ENCODE measurements around the gene MEOX2.

Gene MEOX2

GRCh38 chr7:15682751-15683245 lies 3.7 kb downstream of the MEOX2 start:
- Histone ChIP-seq H2AFZ (ENCODE audit: low read length) (no peak overlapping the region), H4K20me1 (ENCODE audit: insufficient read depth, low read length, poor library complexity, severe bottlenecking) (no peaks in the 10 kb centered on the region), H3K4me2 (ENCODE audit: low read depth, low read length, poor library complexity, severe bottlenecking) (no peak overlapping the region), H3K9ac (ENCODE audit: low read depth, low read length, poor library complexity, severe bottlenecking) (no peak overlapping the region), H3K9me2 (replicated peaks; ENCODE audit: low read depth, low read length) (no peaks in the 10 kb centered on the region), H3K36me3 (ENCODE audit: insufficient read depth, low read length) (no peaks in the 10 kb centered on the region), H3K4me3 (ENCODE audit: low read length, poor library complexity, severe bottlenecking) (no peak overlapping the region), H3K79me2 (ENCODE audit: insufficient read depth, low read length) (no peaks in the 10 kb centered on the region), H3F3A (ENCODE audit: low read depth) (no peaks in the 10 kb centered on the region), H3K9me3 (ENCODE audit: insufficient read depth, low read depth, low read length) (no peaks in the 10 kb centered on the region), H3K27me3 (ENCODE audit: insufficient read depth, low read length, poor library complexity, severe bottlenecking) (no peaks in the 10 kb centered on the region), H3K4me1 (ENCODE audit: insufficient read depth, low read length, poor library complexity, severe bottlenecking) (no peaks in the 10 kb centered on the region)
- TF ChIP-seq EZH2phosphoT487 (IDR thresholded peaks at IDR 0.05; ENCODE audit: borderline replicate concordance) = no peak
- TF ChIP-seq CTCF (conservative IDR thresholded peaks at IDR 0.05; ENCODE audit: low read length) = no peak

- Histone ChIP-seq H2AFZ (ENCODE audit: low read length) (no peak overlapping the region), H3K9ac (ENCODE audit: low read depth, low read length, poor library complexity, severe bottlenecking) (no peak overlapping the region), H3K4me3 (ENCODE audit: low read length, poor library complexity, severe bottlenecking) (no peak overlapping the region), H4K20me1 (ENCODE audit: insufficient read depth, low read length, poor library complexity, severe bottlenecking) (no peaks in the 10 kb centered on the region), H3K4me2 (ENCODE audit: low read depth, low read length, poor library complexity, severe bottlenecking) (no peak overlapping the region), H3K27me3 (ENCODE audit: insufficient read depth, low read length, poor library complexity, severe bottlenecking) (no peaks in the 10 kb centered on the region), H3F3A (ENCODE audit: low read depth) (no peaks in the 10 kb centered on the region), H3K4me1 (ENCODE audit: insufficient read depth, low read length, poor library complexity, severe bottlenecking) (no peaks in the 10 kb centered on the region), H3K9me3 (ENCODE audit: insufficient read depth, low read depth, low read length) (no peaks in the 10 kb centered on the region), H3K36me3 (ENCODE audit: insufficient read depth, low read length) (no peaks in the 10 kb centered on the region), H3K79me2 (ENCODE audit: insufficient read depth, low read length) (no peaks in the 10 kb centered on the region), H3K9me2 (replicated peaks; ENCODE audit: low read depth, low read length) (no peaks in the 10 kb centered on the region)
- TF ChIP-seq EZH2phosphoT487 (IDR thresholded peaks at IDR 0.05; ENCODE audit: borderline replicate concordance) (no peak), CTCF (conservative IDR thresholded peaks at IDR 0.05; ENCODE audit: low read length) (no peak)
These were observed 4.4 kb downstream of the MEOX2 start for GRCh38 chr7:15682111-15682510.

GRCh38 chr7:15681631-15682030 lies 4.9 kb downstream of the MEOX2 start:
- no peaks in the 10 kb centered on the region for H3K9me2 ChIP-seq (replicated peaks; ENCODE audit: low read depth, low read length)
- H3K9me3 ChIP-seq (ENCODE audit: insufficient read depth, low read depth, low read length) = no peaks in the 10 kb centered on the region
- H4K20me1 ChIP-seq (ENCODE audit: insufficient read depth, low read length, poor library complexity, severe bottlenecking) = no peaks in the 10 kb centered on the region
- no peaks in the 10 kb centered on the region for H3K4me1 ChIP-seq (ENCODE audit: insufficient read depth, low read length, poor library complexity, severe bottlenecking)
- no peaks in the 10 kb centered on the region for H3K36me3 ChIP-seq (ENCODE audit: insufficient read depth, low read length)
- no peaks in the 10 kb centered on the region for H3K79me2 ChIP-seq (ENCODE audit: insufficient read depth, low read length)
- no peak overlapping the region for H3K4me3 ChIP-seq (ENCODE audit: low read length, poor library complexity, severe bottlenecking)
- no peak overlapping the region for H2AFZ ChIP-seq (ENCODE audit: low read length)
- no peak overlapping the region for H3K4me2 ChIP-seq (ENCODE audit: low read depth, low read length, poor library complexity, severe bottlenecking)
- no peak overlapping the region for H3K9ac ChIP-seq (ENCODE audit: low read depth, low read length, poor library complexity, severe bottlenecking)
- TF ChIP-seq EZH2phosphoT487 (IDR thresholded peaks at IDR 0.05; ENCODE audit: borderline replicate concordance) (no peak), CTCF (conservative IDR thresholded peaks at IDR 0.05; ENCODE audit: low read length) (no peak)
- H3K27me3 ChIP-seq (ENCODE audit: insufficient read depth, low read length, poor library complexity, severe bottlenecking) = no peaks in the 10 kb centered on the region
- no peaks in the 10 kb centered on the region for H3F3A ChIP-seq (ENCODE audit: low read depth)
